Hepatocyte (in vitro differentiated cells): ENCODE results near the gene ABCA2. TPM values are rescaled to one million over a fixed set of nuclear protein-coding genes. Genes with fewer than 3 reads are reported as not detected.
A peak's percentile ranks its signal among the peaks of the same experiment; 100 is the strongest.

Source experiments
- DNase-seq: peaks from one replicate; pipeline ENCODE4 v3.0.0-alpha.2; 2016; ENCODE audit warnings: low spot score
- H2AFZ ChIP-seq: fragments of 200-600 bp; sonication (generic); 2 replicates; pipeline ENCODE4 v1.6.0; 2016; ENCODE audit warnings: antibody characterized with exemption, mild to moderate bottlenecking
- H3K27ac ChIP-seq: fragments of 200-600 bp; sonication (generic); 2 replicates; pipeline ENCODE4 v1.5.1; 2016; ENCODE audit warnings: mild to moderate bottlenecking
- H3K27me3 ChIP-seq: fragments of 200-600 bp; sonication (generic); 2 replicates; pipeline ENCODE4 v1.6.1; 2016
- H3K36me3 ChIP-seq: fragments of 200-600 bp; sonication (generic); replicated peaks from 2 replicates; pipeline ENCODE4 v1.5.1; 2016; ENCODE audit warnings: low read depth; ENCODE audit not compliant: insufficient read depth
- H3K4me1 ChIP-seq: fragments of 200-600 bp; sonication (generic); 2 replicates; pipeline ENCODE4 v1.5.1; 2016; ENCODE audit warnings: mild to moderate bottlenecking, moderate library complexity; ENCODE audit not compliant: insufficient read depth
- H3K4me2 ChIP-seq: fragments of 200-600 bp; sonication (generic); 2 replicates; pipeline ENCODE4 v1.6.0; 2016
- H3K4me3 ChIP-seq: fragments of 200-600 bp; sonication (generic); 2 replicates; pipeline ENCODE4 v1.5.1; 2016; ENCODE audit warnings: mild to moderate bottlenecking
- H3K79me2 ChIP-seq: fragments of 200-600 bp; sonication (generic); 2 replicates; pipeline ENCODE4 v1.6.0; 2017; ENCODE audit warnings: mild to moderate bottlenecking
- H3K9me2 ChIP-seq: fragments of 200-600 bp; sonication (generic); replicated peaks from 2 replicates; pipeline ENCODE4 v1.6.0; 2017; ENCODE audit warnings: mild to moderate bottlenecking; ENCODE audit not compliant: insufficient read depth
- H3K9me3 ChIP-seq: fragments of 200-600 bp; sonication (generic); 2 replicates; pipeline ENCODE4 v1.5.1; 2016; ENCODE audit warnings: low read depth, mild to moderate bottlenecking
- H4K20me1 ChIP-seq: fragments of 200-600 bp; sonication (generic); 2 replicates; pipeline ENCODE4 v1.6.0; 2016; ENCODE audit warnings: mild to moderate bottlenecking; ENCODE audit not compliant: insufficient read depth, poor library complexity, severe bottlenecking
- EZH2 ChIP-seq: fragments of 200-600 bp; sonication (generic); IDR thresholded peaks from 2 replicates; pipeline ENCODE4 v1.6.1; 2016; ENCODE audit warnings: antibody characterized with exemption, mild to moderate bottlenecking, borderline replicate concordance
- EZH2phosphoT487 ChIP-seq: fragments of 200-600 bp; sonication (generic); IDR thresholded peaks from one replicate; pipeline ENCODE4 v1.6.1; 2018; ENCODE audit warnings: antibody characterized with exemption, mild to moderate bottlenecking, low read depth, moderate library complexity; ENCODE audit not compliant: unreplicated experiment, severe bottlenecking
- WGBS: methylation state at CpG from one replicate; pipeline ENCODE4 v1.1.6; 2016; ENCODE audit warnings: low lambda C conversion rate; ENCODE audit errors: missing lambda C conversion rate; 5-methylcytosine and 5-hydroxymethylcytosine counted together
- polyA plus RNA-seq: library from polyadenylated mRNA; unstranded; fragments of >200 nt; fragmentation: Nextera tagmentation; extraction: Ambion mirVana; gene quantifications from 2 replicates; pipeline ENCODE4 v1.2.1, GENCODE V29; 2016
- total RNA-seq: library from RNA; depleted of rRNA; stranded (reverse); fragments of >200 nt; gene quantifications from 2 replicates; pipeline ENCODE4 v1.2.3, GENCODE V29; 2014
- TF ChIP-seq, protein P1 (sequence below): fragments of 200-600 bp; sonication (generic); IDR thresholded peaks from 2 replicates; pipeline ENCODE4 v1.5.1; 2016; ENCODE audit warnings: antibody characterized with exemption, mild to moderate bottlenecking; ENCODE audit not compliant: poor library complexity

The ABCA2 gene
- total and polyA plus RNA-seq, 2 experiments from 2014 or later: 14.6 to 15.6 TPM

DNA sequence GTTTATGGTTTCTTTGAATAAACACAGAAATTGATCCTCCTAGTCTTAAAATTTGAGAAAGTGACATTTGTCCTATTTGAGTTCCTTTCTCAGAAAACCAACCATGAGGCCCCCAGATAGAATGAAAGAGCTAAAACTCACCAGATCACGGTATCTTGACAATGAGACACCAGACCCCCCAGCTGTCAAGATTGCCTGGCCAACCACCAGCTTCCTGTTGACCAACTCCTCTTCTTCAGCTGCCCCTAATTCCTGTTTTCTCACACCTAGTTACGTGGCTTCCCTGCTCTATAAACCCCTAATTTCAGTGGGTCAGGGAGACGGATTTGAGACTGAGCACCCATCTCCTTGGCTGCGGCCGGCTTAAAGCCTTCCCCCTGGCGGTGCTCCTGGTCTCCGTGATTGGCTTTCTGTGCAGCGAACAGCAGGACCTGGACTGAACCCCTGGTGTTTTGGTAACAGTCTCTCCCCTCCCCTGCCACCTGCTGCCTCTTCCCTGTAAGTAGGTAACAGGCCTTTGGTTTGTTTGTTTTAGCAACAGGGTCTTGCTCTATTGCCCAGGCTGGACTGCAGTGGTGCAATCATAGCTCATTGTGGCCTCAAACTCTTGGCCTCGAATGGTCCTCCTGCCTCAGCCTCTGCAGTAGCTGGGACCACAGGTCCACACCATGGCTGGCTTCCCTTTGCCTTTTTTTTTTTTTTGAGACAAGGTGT lies 30.6 kb upstream of the ABCA2 start:
- H3K36me3 ChIP-seq: no peaks in the 10 kb centered on the region
- H3K4me2 ChIP-seq: no peak overlapping the region
- DNase-seq: no peak
- no peak overlapping the region for H2AFZ ChIP-seq
- H4K20me1 ChIP-seq: no peaks in the 10 kb centered on the region
- no peaks in the 10 kb centered on the region for H3K27me3 ChIP-seq
- H3K9me3 ChIP-seq: no peaks in the 10 kb centered on the region
- H3K4me3 ChIP-seq: no peak overlapping the region
- peaks cover 38% of the 10 kb centered on the region for H3K4me1 ChIP-seq
- no peaks in the 10 kb centered on the region for H3K79me2 ChIP-seq
- no peak overlapping the region for H3K27ac ChIP-seq
- no peaks in the 10 kb centered on the region for H3K9me2 ChIP-seq
- TF ChIP-seq EZH2phosphoT487: no peak
- no peak for TF ChIP-seq EZH2
- TF ChIP-seq, protein P1, sequence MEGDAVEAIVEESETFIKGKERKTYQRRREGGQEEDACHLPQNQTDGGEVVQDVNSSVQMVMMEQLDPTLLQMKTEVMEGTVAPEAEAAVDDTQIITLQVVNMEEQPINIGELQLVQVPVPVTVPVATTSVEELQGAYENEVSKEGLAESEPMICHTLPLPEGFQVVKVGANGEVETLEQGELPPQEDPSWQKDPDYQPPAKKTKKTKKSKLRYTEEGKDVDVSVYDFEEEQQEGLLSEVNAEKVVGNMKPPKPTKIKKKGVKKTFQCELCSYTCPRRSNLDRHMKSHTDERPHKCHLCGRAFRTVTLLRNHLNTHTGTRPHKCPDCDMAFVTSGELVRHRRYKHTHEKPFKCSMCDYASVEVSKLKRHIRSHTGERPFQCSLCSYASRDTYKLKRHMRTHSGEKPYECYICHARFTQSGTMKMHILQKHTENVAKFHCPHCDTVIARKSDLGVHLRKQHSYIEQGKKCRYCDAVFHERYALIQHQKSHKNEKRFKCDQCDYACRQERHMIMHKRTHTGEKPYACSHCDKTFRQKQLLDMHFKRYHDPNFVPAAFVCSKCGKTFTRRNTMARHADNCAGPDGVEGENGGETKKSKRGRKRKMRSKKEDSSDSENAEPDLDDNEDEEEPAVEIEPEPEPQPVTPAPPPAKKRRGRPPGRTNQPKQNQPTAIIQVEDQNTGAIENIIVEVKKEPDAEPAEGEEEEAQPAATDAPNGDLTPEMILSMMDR: no peak
- 83% methylated on average over 9 of the region's 9 CpGs for WGBS

DNA sequence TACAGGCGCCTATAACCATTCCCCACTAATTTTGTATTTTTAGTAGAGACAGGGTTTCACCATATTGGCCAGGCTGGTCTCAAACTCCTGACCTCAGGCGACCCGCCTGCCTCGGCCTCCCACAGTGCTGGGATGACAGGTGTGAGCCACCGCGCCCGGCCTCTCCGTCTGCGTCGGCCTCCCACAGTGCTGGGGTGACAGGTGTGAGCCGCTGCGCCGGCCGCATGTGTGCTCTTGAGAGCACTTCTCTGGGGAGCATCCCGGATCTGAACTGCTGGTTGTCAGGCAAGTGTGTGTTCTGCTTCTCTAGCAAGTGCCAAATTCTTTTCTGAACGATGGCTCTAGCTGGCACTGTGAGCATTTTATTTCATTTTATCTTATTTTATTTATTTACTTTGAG lies 29.5 kb upstream of the ABCA2 start:
- no peak for DNase-seq
- peaks cover 9% of the 10 kb centered on the region for H3K27me3 ChIP-seq
- H4K20me1 ChIP-seq: no peaks in the 10 kb centered on the region
- no peaks in the 10 kb centered on the region for H3K9me2 ChIP-seq
- H3K4me1 ChIP-seq: peaks cover 46% of the 10 kb centered on the region
- 75% methylated on average over 15 of the region's 16 CpGs for WGBS
- no peak overlapping the region for H3K4me2 ChIP-seq
- H3K4me3 ChIP-seq: no peak overlapping the region
- no peaks in the 10 kb centered on the region for H3K36me3 ChIP-seq
- no peak for TF ChIP-seq EZH2phosphoT487
- TF ChIP-seq EZH2: no peak
- no peak overlapping the region for H2AFZ ChIP-seq
- H3K9me3 ChIP-seq: no peaks in the 10 kb centered on the region
- no peaks in the 10 kb centered on the region for H3K79me2 ChIP-seq
- H3K27ac ChIP-seq: peak overlapping the region; percentile 37

DNA sequence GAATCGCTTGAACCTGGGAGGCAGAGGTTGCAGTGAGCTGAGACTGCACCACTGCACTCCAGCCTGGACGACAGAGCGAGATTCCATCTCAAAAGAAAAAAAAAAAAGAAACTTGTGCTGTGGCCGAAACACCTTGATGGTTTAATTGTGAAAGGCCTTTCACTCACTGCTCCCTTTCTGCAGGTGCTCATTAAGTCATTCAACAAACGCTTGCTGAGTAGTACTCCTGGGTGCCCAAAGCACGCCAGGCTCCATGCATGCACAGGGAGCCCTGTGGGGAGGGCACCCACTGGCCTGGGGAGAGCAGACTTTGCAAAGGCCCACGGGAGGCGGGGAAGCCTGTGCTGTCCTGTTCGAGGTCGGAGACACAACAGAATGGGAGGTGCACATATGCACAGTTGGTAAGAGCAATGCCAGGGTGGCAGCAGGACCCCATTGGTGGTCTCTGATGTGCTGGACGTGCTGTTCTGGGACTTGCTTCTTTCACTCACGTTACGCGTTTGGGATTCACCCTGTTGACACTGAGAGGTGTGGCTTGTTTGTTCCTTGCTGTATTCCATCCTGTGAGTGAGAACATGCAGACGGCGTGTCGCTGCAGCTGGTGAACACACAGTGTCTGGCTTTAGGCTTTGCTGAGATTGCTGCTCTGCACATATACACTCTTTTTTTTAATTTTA lies 28.8 kb upstream of the ABCA2 start:
- WGBS: 81% methylated on average over 17 of the region's 17 CpGs
- no peak overlapping the region for H3K4me3 ChIP-seq
- no peaks in the 10 kb centered on the region for H3K36me3 ChIP-seq
- peak overlapping the region; percentile 37 for H3K27ac ChIP-seq
- H3K27me3 ChIP-seq: peaks cover 16% of the 10 kb centered on the region
- no peak for DNase-seq
- H3K4me2 ChIP-seq: no peak overlapping the region
- no peaks in the 10 kb centered on the region for H3K79me2 ChIP-seq
- peaks cover 46% of the 10 kb centered on the region for H3K4me1 ChIP-seq
- TF ChIP-seq, protein P1: no peak
- TF ChIP-seq EZH2 (no peak), EZH2phosphoT487 (no peak)
- H3K9me2 ChIP-seq: no peaks in the 10 kb centered on the region
- no peak overlapping the region for H2AFZ ChIP-seq
- no peaks in the 10 kb centered on the region for H4K20me1 ChIP-seq
- no peaks in the 10 kb centered on the region for H3K9me3 ChIP-seq
